Measurements from ENCODE around the gene LYPD8. TPM values are rescaled to one million over a fixed set of nuclear protein-coding genes. Genes with fewer than 3 reads are reported as not detected.

The LYPD8 gene
- total RNA-seq, 1 donor from 2014 or later = not detected

DNA sequence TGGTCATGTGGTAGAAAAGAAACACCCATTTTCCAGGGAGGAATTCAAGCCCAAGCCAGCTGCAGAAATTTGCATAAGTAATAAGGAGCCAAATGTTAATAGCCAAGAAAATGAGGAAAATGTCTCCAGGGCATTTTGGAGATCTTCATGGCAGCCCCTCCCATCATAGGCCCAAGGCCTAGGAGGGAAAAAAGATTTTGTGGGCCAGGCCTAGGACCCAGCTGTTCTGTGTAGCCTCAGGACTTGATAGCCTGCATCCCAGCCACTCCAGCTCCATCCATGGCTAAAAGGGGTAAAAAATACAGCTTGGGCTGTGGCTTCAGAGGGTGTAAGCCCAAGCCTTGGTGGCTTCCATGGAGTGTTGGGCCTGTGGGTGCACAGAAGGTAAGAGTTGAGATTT lies 21.4 kb upstream of the LYPD8 start:
- no peak for DNase-seq (ENCODE audit: missing footprints)
- intact Hi-C loops (cut with DNase I) = no loop called here
- no peak for ATAC-seq

DNA sequence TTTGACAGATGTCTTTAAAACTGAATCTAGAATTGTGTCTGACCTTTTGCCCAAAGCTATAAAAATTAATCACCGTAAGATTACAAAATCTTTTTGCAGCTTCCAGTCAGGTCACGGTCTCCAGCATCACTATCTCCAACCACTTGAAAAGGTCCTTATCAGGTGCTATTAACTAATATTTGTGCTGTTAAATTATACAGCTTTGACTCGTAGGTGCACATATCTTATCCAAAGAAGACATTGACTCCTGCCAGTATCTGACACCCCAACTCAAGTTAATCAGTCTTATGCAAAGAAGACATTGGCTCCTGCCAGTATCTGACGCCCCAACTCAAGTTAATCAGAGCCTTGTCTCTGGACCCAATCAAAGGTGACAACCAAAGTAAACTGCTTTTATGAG lies 19.9 kb upstream of the LYPD8 start:
- intact Hi-C loops (cut with DNase I) = no loop called here
- ATAC-seq (no peak), DNase-seq (ENCODE audit: missing footprints) (no peak)

DNA sequence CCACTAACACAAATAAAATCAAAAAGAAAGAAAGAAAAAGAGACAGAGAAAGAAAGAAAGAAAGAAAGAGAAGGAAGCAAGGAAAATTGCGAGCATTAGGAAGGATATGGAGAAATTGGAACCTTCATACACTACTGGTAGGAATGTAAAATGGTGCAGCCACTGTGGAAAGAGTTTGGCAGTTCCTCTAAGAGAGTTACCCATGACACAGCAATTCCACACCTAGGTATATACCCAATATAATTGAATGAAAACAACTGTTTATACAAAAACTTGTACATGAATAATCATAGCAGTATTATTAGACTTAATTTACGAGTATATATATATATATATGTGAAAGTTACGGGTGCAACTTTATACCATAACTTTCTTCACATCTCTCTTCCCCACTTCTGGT lies 4.1 kb upstream of the LYPD8 start:
- ATAC-seq = no peak
- no peak for DNase-seq (ENCODE audit: missing footprints)

DNA sequence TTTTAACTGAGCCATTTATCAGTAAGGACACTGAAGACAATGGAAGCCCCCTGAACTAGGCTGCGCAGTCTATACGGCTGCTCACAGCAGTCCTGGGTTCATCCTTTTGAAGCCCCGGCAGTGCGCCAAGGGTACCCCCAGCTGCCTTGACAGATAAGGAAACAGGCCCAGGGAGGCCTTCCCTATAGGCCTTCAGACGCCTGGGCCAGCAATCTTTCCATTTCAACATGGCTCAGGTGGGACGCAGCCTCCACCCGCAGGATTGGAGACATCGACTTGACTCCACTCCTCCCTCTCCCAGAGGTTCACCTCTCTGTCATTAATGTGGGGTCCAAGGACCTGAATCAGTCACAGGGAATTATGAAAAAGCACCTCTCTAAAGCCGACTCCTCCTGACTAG lies 2.8 kb upstream of the LYPD8 start:
- intact Hi-C loops (cut with DNase I) = no loop called here
- ATAC-seq (no peak), DNase-seq (ENCODE audit: missing footprints) (no peak)

More for the DNA sequence above, 4.1 kb upstream of the LYPD8 start:
- intact Hi-C loops (cut with DNase I) = no loop called here

DNA sequence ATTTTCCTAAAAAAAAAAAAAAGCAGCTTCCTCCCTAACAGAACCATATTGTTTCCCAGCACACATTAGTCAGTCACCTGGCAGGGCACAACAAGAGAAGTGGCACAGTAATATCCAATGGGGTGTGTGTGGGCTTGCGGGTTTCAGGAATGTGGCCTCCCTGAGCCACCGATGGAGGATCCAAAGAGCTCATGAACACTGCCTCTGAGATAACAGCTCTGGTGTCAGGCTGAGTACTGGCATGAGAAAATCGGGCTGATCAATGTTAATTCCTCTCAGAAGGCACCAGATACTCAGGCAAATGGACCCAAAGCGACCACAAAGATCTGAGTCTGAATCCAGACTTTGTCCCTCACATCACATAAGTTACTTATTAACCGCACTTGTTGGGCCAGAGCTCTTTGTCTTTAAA lies 2.2 kb upstream of the LYPD8 start:
- no peak for ATAC-seq

DNA sequence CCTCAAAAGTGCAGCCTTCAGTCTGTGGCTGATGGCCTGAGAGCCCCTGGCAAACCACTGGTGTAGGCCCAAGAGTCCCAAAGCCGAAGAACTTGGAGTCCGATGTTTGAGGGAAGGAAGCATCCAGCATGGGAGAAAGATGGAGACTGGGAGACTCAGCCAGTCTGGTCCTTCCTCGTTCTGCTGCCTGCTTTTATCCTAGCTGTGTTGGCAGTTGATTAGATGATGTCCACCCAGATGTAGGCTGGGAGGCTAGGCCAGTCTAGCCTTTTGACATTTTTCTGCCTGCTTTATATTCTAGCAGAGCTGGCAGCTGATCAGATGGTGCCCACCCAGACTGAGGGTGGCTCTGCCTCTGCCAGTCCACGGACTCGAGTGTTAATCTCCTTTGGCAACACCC lies 1.1 kb upstream of the LYPD8 start:
- DNase-seq (ENCODE audit: missing footprints) = no peak
- no peak for ATAC-seq
- intact Hi-C loops (cut with DNase I) = no loop called here

More for the DNA sequence above, 2.2 kb upstream of the LYPD8 start:
- no peak for DNase-seq (ENCODE audit: missing footprints)
- intact Hi-C loops (cut with DNase I) = no loop called here

DNA sequence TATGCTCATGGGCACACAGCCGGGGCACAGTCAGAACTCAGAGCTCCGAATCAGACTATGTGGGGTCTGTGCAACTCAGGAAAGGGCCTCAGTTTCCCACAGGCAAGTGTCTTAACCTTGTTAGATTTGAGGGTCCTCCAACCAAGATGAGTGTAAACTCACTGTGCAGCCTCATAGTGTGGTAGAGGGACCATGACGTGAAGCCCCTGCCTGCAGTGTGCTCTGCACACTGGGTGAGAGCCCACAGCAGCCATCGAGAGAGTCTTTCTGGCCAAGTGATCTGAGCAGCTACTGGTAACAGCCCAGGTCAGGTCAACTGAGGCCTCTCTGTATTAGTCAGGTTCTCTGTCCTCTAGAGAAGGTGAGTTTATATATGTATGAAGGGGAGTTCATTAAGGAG lies 592 bp upstream of the LYPD8 start:
- intact Hi-C loops (cut with DNase I) = no loop called here
- no peak for ATAC-seq
- DNase-seq (ENCODE audit: missing footprints) = no peak

DNA sequence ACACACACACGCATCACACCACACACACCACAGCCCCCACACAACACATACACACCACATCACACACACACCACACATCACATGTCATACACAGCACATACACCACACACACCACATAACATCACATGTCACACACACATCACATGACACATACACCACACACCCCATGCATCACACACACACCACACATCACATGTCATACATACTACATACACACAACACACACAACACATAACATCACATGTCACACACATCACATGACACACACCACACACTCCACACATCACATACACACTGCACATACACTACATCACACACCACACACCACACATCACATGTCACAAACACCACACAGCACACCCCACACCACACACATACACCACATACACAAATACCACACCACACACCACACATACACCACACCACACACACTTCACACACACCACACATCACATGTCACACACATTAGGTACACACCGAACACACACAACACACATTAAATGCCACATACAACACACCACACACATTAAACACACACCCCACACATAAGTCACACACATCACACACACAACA lies 1.8 kb downstream of the LYPD8 start:
- intact Hi-C loops (cut with DNase I) = no loop called here
- ATAC-seq = no peak
- DNase-seq (ENCODE audit: missing footprints) = no peak

DNA sequence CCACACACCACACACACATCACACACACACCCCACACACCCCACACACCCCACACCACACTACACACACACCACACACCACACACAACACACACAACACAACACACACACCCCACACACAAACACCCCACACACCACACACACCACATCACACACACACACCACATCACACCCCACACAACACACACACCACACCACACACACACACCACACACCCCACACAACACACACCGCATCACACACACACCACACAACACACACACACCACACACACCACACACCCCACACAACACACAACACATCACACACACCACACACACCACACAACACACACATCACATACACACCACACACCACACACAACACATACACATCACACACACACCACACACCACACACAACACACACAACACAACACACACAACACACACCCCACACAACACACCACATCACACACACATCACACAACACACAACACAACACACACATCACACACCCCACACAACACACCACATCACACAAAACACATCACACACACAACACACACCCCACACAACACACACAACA lies 2.4 kb downstream of the LYPD8 start:
- no peak for DNase-seq (ENCODE audit: missing footprints)
- intact Hi-C loops (cut with DNase I) = no loop called here

DNA sequence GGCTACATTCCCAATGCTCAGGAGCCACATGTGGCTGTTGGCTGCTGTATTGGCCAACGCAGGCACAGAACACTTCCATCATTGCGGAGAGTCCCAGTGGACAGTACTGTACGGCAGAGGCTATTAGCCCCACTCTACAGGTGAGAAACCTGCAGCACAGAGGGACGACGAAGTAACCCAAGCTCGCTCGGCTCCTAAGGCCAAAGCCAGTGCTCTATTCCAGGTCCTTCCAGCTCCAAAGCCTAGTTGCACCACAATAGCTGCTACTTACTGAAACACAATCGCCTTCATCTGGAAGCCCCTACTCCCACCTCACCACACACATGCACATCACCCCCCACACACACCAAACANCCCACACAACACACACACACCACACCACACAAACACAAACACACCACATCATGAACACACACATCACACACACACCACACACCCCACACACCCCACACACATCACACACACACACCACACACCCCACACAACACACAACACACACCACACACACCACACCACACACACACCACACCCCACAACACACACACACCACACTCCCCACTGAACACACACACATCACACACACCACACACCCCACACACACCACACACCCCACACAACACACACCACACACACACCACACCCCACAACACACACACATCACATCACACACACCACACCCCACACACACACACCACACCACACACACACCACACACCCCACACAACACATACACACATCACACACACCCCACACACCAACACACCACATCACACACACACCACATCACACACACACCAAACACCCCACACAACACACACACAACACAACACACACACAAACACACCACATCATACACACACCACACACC lies 3.2 kb downstream of the LYPD8 start:
- intact Hi-C loops (cut with DNase I) = no loop called here
- no peak for DNase-seq (ENCODE audit: missing footprints)

More for the DNA sequence above, 2.4 kb downstream of the LYPD8 start:
- no peak for ATAC-seq

DNA sequence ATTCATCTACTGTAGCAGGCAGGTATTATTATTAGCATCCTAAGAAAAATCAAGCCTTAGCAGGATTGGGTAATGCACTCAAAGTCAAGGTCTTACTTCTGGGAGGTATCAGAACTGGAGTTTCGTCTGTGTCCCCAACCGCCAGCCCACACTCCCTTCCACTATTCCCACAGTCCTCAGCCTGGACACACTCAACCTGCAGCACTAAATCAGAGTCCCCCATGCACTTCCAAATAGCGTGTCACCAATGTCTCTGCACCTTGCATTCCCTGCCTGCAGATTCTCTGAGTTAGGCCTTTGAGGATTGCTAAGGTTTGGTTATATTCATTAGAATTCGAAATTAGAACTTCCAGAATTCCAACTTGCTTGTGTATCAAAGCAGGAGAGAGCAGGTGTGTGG lies 3.9 kb downstream of the LYPD8 start:
- ATAC-seq = no peak
- intact Hi-C loops (cut with DNase I) = no loop called here
- DNase-seq (ENCODE audit: missing footprints) = no peak

More for the DNA sequence above, 3.2 kb downstream of the LYPD8 start:
- no peak for ATAC-seq

DNA sequence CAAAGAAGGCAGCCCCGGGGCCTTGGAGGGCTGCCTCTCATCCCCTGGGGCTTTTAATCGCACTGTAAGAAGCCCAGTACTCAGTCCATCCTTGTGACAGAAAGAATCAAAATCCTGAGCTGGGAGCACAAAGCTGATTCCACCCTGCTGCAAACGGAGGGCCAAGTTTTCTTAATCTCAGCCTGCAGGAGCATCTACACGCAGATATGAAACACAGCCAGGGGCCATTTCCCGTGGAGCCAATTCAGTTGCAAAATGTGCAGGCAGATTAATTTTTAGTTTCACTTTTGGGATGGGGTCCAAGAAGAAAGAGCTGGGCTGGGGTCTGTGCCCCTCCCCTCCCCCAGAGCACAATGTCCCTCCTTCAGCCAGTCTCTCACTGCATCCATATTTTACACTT lies 4.4 kb downstream of the LYPD8 start:
- DNase-seq (ENCODE audit: missing footprints) (no peak), ATAC-seq (no peak)
- intact Hi-C loops (cut with DNase I) = no loop called here

DNA sequence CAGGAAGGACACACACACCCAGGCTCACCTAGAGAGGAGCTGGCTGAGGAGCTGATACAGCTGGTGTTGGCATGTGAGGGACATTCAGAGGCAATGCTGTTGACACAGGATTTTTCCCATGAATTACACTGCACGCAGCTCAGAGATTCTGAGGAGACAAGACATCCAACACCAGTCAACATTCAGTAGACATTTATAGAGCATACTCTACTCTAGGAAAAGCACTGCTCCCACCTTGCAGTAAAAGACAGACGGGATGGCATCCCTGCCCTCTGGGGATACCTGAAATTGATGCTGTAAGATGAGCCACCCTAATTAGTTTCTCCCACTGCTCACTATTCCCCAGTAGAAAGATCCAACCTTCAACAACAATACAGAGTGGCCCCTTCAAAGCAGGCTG lies 5.1 kb downstream of the LYPD8 start:
- DNase-seq (ENCODE audit: missing footprints) (no peak), ATAC-seq (no peak)
- intact Hi-C loops (cut with DNase I) = no loop called here

DNA sequence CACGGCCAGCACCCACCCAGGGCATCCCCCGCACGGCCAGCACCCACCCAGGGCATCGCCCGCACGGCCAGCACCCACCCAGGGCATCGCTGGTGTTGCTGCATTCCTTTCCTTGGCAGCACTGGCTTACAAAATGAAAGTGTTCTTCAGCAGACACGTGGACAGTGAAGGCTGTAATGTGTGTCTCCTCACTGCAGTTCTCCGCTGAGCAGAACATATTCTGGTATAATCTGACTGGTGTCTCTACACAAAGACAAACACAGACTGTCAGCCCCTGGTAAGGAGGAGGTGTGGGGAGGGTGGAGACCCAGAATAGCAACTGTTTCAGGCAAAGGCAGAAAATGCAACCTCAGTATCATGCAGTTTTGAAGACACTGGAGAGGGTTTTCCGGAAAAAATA lies 7.3 kb downstream of the LYPD8 start:
- intact Hi-C loops (cut with DNase I) = no loop called here
- DNase-seq (ENCODE audit: missing footprints) = no peak
- no peak for ATAC-seq

DNA sequence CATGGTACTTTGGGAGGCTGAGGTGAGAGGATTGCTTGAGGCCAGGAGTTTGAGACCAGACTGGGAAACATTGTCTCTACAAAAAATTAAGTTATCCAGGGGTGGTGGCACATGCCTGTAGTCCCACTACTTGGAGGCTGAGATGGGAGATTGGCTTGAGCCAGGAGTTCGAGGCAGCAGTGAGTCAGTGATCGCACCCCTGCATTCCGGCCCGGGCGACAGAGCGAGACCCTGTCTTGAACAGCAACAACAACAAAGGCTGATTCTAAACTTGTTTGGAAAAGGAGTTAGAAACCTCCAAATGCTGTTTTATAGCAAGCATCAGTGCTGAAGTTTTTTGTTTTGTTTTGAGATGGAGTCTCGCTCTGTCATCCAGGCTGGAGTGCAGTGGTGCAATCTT lies 14.7 kb downstream of the LYPD8 start:
- ATAC-seq (no peak), DNase-seq (ENCODE audit: missing footprints) (no peak)
- intact Hi-C loops (cut with DNase I) = no loop called here

DNA sequence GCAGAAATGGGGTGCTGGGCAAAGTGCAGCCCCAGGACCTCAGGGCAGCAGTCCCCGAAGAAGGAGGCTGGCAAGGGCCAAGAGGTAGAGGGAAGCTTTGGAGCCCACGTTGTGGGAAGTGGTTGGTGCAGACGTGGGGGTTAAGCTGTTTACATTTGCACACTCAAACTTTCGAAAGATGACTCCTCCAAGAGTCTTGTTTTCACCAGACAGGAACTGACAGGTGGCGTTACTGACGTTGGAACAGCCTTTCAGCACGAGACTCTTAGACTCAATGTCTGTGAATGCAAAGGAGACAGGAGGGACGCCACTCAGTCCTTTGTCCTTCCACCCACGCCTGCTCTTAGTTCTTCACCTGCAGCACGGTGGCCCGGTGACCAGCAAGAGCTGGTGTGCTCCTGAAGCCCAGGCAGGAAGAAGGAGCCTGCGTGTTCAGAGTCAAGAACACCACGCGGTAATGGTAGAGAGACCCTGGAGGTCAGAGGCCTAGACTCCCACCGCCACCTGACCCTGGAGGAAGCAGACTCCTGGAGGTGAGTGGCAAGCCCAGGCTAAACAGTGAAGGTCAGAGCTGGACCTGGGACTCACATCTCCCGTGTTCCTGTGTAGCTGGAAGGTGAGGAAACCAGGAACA lies 15.9 kb downstream of the LYPD8 start:
- no peak for DNase-seq (ENCODE audit: missing footprints)
- intact Hi-C loops (cut with DNase I) = no loop called here
- ATAC-seq = no peak

DNA sequence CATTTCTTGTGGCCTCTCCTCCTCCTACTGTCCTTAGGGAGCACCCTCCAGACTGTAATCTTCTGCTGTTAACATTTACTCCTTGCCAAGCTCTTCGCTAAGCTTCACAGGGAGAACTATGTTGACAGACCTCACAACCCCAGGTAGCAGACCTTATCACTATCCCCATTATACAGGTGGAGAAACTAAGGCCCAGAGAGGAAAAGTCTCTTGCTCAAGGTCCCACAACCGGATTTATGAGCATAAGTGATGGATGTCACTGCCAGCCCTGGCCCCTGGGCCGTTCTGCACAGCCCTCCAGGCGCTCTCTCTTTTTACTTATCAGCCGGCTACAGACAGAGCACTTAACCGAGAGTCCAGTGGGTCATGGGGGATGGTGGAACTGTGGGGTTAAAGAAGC lies 18.1 kb downstream of the LYPD8 start:
- ATAC-seq (no peak), DNase-seq (ENCODE audit: missing footprints) (no peak)
- intact Hi-C loops (cut with DNase I) = no loop called here

DNA sequence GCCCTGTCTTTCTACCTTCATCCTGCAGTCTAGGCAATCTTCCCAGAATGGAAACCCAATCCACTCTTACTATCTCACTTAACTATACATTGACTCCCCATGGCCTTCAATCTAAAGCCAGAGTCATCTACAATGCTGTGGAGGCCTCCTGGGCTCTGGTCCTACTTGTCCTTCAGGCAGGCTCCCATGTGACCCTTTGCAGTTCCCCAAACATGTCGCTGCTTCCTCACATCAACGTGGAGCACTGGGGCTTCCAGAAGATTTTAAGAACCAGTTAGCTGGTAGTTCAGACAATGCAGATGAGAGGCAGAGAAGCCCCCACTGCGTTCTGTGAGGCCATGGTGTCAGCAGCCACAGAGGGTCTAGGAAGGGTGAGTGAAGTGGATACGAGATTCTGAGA lies 18.6 kb downstream of the LYPD8 start:
- DNase-seq (ENCODE audit: missing footprints) = no peak

DNA sequence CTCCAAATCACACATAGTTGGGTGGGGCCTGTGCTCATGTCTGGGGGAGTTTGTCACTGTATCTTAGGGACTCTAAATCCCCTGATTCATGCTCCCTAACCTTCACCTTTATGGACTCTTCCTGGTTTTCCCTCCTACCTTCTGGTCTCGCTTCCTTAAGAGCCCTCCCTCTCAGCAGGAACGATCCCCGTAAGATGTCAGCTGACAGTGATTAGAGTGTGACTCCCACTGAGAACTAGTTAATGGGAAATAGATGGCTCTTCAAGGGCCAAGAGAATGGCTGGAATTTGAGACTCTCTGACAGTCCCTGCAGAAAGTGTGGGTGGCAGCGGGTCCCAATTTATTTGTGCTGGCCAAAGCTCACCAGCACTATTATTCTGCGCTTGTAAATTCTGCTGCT lies 22.0 kb downstream of the LYPD8 start:
- DNase-seq (ENCODE audit: missing footprints) (no peak), ATAC-seq (no peak)
- intact Hi-C loops (cut with DNase I) = no loop called here

More for the DNA sequence above, 18.6 kb downstream of the LYPD8 start:
- no peak for ATAC-seq
- intact Hi-C loops (cut with DNase I) = no loop called here

Data from Right ventricle myocardium inferior (tissue), 1 donor.